Pancreas (tissue), 10 donors: Measurements from ENCODE around the gene DIP2C. TPM values are rescaled to one million over a fixed set of nuclear protein-coding genes. Genes with fewer than 3 reads are reported as not detected.
A peak's percentile ranks its signal among the peaks of the same experiment; 100 is the strongest.

ENCODE experiments used
- ATAC-seq, 4 donors: fragments of 200-7000 bp; cut with Tn5 transposase; one replicate each; pipeline versions ENCODE4 v1.8.0 to v1.9.1; 2020; ENCODE audit warnings: mild to moderate bottlenecking in 4 of 4, moderate library complexity in 4 of 4
- DNase-seq, 6 donors: peaks; one replicate each; pipeline ENCODE4 v3.0.0-alpha.2; 2020
- FAIRE-seq: peaks from 2 replicates; lab custom pipeline; 2012; peaks lifted over from hg19 to GRCh38; lab: Jason Lieb, UNC
- H3K27ac ChIP-seq, 4 donors: fragments of 200-600 bp; sonication (generic); 1 replicate in 3 of 4; 2 replicates in 1 of 4; pipeline versions ENCODE4 v1.5.0 to v1.8.0; 2020
- H3K27me3 ChIP-seq, 4 donors: fragments of 200-600 bp; one replicate each; pipeline ENCODE4 v1.8.0; 2021
- H3K36me3 ChIP-seq, 3 donors: fragments of 200-600 bp; sonication (generic) in 1 of 3; one replicate each; pipeline versions ENCODE4 v1.5.0 to v1.8.0; 2020 to 2021
- H3K4me1 ChIP-seq, 3 donors: fragments of 200-600 bp; one replicate each; pipeline ENCODE4 v1.8.0; 2021
- H3K4me3 ChIP-seq, 4 donors: fragments of 200-600 bp; sonication (generic) in 2 of 4; one replicate each; pipeline versions ENCODE4 v1.5.0 to v1.8.0; 2020 to 2021
- H3K9me3 ChIP-seq, 4 donors: fragments of 200-600 bp; one replicate each; pipeline ENCODE4 v1.8.0; 2021
- WGBS, 2 donors: extraction: QIAGEN DNeasy Blood & Tissue Kit; methylation state at CpG; one replicate each; pipeline ENCODE4 v1.1.7; 2013; 5-methylcytosine and 5-hydroxymethylcytosine counted together
- intact Hi-C, 3 donors: fragments of 100-400 bp; cut with DNase I; formaldehyde crosslinking; loops; one replicate each; pipeline versions ENCODE4 v1.11.1 to v1.14.2; 2022
- polyA plus RNA-seq, 2 donors: library from polyadenylated mRNA; stranded (reverse); fragments of 200-250 nt; gene quantifications; one replicate each; pipeline ENCODE4 v1.2.3, GENCODE V29; 2013
- total RNA-seq, 6 donors: library from RNA; stranded (reverse); fragmentation: NEBNext Ultra II Directional in 4 of 6; extraction: Animal tissue kit (Norgen Biotek cat#: 25700) in 4 of 6; gene quantifications; one replicate each; pipeline versions ENCODE4 v1.2.1 to v1.2.4, GENCODE V29; 2021 to 2023
- TF ChIP-seq, protein P1 (sequence below), 4 donors: fragments of 200-600 bp; sonication (generic) in 3 of 4; IDR thresholded peaks; one replicate each; pipeline versions ENCODE4 v1.5.0 to v1.8.0; 2021; ENCODE audit warnings: antibody characterized with exemption in 4 of 4
- donor health status: healthy with polysubstance abuse.
- donor health status: DM: no; HTN: no; CAD: no; lungs with moderate emphysema.
- donor health status: DM: no; HTN: no; CAD: no.
- donor health status: control.
- donor health status: control.
- donor health status: Bipolar disorder and iron deficiency.
- donor health status: DM: yes; HTN: yes; CAD: no.
- donor health status: DM: no; HTN: no; CAD: no.
- donor health status: DM: no; HTN: no; CAD: no.
- donor health status: DM: yes; HTN: yes; CAD: no.

DIP2C gene
- total and polyA plus RNA-seq, 8 donors = 4.3 to 11.8 (median 7.3) TPM

- TF ChIP-seq, protein P1, sequence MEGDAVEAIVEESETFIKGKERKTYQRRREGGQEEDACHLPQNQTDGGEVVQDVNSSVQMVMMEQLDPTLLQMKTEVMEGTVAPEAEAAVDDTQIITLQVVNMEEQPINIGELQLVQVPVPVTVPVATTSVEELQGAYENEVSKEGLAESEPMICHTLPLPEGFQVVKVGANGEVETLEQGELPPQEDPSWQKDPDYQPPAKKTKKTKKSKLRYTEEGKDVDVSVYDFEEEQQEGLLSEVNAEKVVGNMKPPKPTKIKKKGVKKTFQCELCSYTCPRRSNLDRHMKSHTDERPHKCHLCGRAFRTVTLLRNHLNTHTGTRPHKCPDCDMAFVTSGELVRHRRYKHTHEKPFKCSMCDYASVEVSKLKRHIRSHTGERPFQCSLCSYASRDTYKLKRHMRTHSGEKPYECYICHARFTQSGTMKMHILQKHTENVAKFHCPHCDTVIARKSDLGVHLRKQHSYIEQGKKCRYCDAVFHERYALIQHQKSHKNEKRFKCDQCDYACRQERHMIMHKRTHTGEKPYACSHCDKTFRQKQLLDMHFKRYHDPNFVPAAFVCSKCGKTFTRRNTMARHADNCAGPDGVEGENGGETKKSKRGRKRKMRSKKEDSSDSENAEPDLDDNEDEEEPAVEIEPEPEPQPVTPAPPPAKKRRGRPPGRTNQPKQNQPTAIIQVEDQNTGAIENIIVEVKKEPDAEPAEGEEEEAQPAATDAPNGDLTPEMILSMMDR (IDR thresholded peaks at IDR 0.05) = no peak
- intact Hi-C loops = no loop called here
- peak; percentile 75 to 93 (median 85) for ATAC-seq
- H3K4me1 ChIP-seq = peaks cover 12 to 14% (median 14%) of the 10 kb centered on the region in 3 donors
- peak in 4 of 6 donors; percentile 34 to 56 (median 54) for DNase-seq
- no peak for FAIRE-seq
- 49 to 53% methylated on average over 11 of the region's 11 CpGs for WGBS, 2 donors
- no peaks in the 10 kb centered on the region for H3K27me3 ChIP-seq
- H3K9me3 ChIP-seq = no peaks in the 10 kb centered on the region
- H3K36me3 ChIP-seq = no peaks in the 10 kb centered on the region
- no peak overlapping the region for H3K27ac ChIP-seq
- no peak overlapping the region for H3K4me3 ChIP-seq
Measured at GRCh38 chr10:600876-601659, 88.4 kb downstream of the DIP2C start.

DNA sequence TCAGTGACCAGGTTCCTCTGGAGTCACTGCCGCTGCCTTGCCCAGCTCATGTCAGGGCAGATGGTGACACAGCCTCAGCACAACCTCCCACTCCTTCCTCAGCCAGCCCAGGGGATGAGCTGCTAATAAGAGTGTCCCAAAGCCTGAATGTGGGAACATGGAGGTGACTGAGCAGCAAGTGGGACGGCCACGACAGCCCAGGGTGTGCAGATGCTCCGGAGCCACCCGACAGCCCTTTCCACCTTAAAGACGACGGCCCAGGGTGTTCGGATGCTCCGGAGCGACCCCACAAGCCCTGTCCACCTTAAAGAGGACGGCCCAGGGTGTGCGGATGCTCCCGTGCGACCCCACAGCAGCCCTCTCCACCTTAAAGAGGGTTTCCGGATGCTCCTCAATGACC is 89.2 kb downstream of the DIP2C start:
- no peak overlapping the region for H3K4me3 ChIP-seq
- H3K9me3 ChIP-seq = no peaks in the 10 kb centered on the region
- no peaks in the 10 kb centered on the region for H3K36me3 ChIP-seq
- intact Hi-C loops = no loop called here
- no peak for ATAC-seq
- peak in 1 of 6 donors; percentile 26 for DNase-seq
- FAIRE-seq = no peak
- H3K27ac ChIP-seq = no peak overlapping the region
- no peaks in the 10 kb centered on the region for H3K27me3 ChIP-seq
- 95 to 97% methylated on average over 15 of the region's 15 CpGs for WGBS, 2 donors
- TF ChIP-seq, protein P1 (IDR thresholded peaks at IDR 0.05) = no peak
- H3K4me1 ChIP-seq = peaks cover 12 to 14% (median 14%) of the 10 kb centered on the region in 3 donors

- no peak for ATAC-seq
- no peak overlapping the region for H3K27ac ChIP-seq
- intact Hi-C loops = no loop called here
- TF ChIP-seq, protein P1 (IDR thresholded peaks at IDR 0.05) = no peak
- H3K36me3 ChIP-seq = no peaks in the 10 kb centered on the region
- FAIRE-seq = no peak
- peak in 1 of 6 donors; percentile 35 for DNase-seq
- H3K4me3 ChIP-seq = no peak overlapping the region
- H3K4me1 ChIP-seq = peaks cover 12 to 14% (median 14%) of the 10 kb centered on the region in 3 donors
- no peaks in the 10 kb centered on the region for H3K27me3 ChIP-seq
- WGBS, 2 donors = 93 to 94% methylated on average over 9 of the region's 9 CpGs
- no peaks in the 10 kb centered on the region for H3K9me3 ChIP-seq
Measured at GRCh38 chr10:599767-600166, 89.7 kb downstream of the DIP2C start.

GRCh38 chr10:598415-599170 is 90.9 kb downstream of the DIP2C start:
- no peaks in the 10 kb centered on the region for H3K9me3 ChIP-seq
- 80 to 81% methylated on average over 17 of the region's 17 CpGs for WGBS, 2 donors
- DNase-seq = peak in 1 of 6 donors; percentile 24

More at GRCh38 chr10:598415-599170, 90.9 kb downstream of the DIP2C start:
- TF ChIP-seq, protein P1 (IDR thresholded peaks at IDR 0.05) = no peak
- H3K4me1 ChIP-seq = peaks cover 12 to 14% (median 14%) of the 10 kb centered on the region in 3 donors
- ATAC-seq = no peak
- no peak for FAIRE-seq
- H3K27ac ChIP-seq = no peak overlapping the region
- H3K4me3 ChIP-seq = no peak overlapping the region
- H3K36me3 ChIP-seq = no peaks in the 10 kb centered on the region
- intact Hi-C loops = no loop called here
- no peaks in the 10 kb centered on the region for H3K27me3 ChIP-seq
